ENCODE data around the gene TRMU.

GRCh38 chr22:46393873-46394272, 58.4 kb downstream of the TRMU start:
- no peak for TF ChIP-seq CTCF (IDR thresholded peaks at IDR 0.05)
- no peak for TF ChIP-seq POLR2A (IDR thresholded peaks at IDR 0.05)
